ENCODE measurements around the gene BAZ2B.

DNA sequence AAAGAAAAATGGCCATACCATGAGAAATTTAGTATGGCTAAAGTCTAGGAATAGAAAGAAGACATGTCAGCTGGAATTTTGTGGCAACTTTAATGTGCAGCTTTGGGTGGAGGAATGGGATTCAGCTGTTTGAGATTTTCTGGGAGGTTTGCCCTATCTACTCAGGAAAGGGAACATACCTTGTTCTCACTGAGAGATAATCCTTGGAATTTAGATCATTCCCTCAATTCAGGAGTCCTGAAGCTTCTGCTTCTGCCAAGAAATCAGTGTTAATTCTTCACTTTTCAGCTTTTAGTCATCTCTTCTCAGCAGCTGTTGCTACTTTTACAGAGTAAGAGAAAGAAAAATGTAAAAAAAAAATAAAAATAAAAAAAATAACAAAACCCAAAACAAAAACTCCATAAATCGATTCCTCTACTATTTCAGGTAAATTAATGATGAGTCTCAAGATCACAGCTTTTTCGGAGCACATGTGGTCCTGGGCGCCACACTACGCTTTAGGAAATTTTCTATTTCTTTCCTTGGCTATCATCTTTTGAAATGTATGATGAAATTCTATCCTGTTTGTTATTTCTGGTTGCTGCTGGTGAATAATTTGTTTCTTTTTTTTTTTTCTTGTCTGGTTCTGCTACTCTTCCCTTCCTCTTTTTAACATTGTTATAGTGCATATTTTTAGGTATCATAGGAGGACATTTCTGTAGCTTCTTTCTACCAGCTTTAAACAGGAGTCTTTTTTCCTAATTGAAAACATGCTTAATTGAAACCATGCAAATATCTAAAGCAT is 18.9 kb upstream of the BAZ2B start:
- TF ChIP-seq CTCF (IDR thresholded peaks at IDR 0.05) (no peak), POLR2A (IDR thresholded peaks at IDR 0.05) (no peak)
